GM13977 (cell line): Measurements from ENCODE around the gene DUSP9.

Source experiments
- DNase-seq: peaks from one replicate; pipeline ENCODE4 v3.0.0; 2012; ENCODE audit warnings: low spot score
- CTCF ChIP-seq: IDR thresholded peaks from 2 replicates; pipeline ENCODE4 v1.5.1; 2012; ENCODE audit warnings: mild to moderate bottlenecking, control low read depth; ENCODE audit not compliant: insufficient read depth; ENCODE audit errors: extremely low read depth, missing control alignments
- in situ Hi-C: fragments of 300-500 bp; cut with MboI; formaldehyde crosslinking; loops from one replicate; pipeline ENCODE4 v1.12.0; 2022; ENCODE audit warnings: low sequenced_read_pairs, low pct_unique_long_range_greater_than_20kb, mixed read lengths, inconsistent platforms; ENCODE audit not compliant: unreplicated experiment

Gene DUSP9

GRCh38 chrX:153622661-153623309, 24.2 kb upstream of the DUSP9 start:
- no peak for DNase-seq
- TF ChIP-seq CTCF = no peak
- in situ Hi-C loops = no loop called here

DNA sequence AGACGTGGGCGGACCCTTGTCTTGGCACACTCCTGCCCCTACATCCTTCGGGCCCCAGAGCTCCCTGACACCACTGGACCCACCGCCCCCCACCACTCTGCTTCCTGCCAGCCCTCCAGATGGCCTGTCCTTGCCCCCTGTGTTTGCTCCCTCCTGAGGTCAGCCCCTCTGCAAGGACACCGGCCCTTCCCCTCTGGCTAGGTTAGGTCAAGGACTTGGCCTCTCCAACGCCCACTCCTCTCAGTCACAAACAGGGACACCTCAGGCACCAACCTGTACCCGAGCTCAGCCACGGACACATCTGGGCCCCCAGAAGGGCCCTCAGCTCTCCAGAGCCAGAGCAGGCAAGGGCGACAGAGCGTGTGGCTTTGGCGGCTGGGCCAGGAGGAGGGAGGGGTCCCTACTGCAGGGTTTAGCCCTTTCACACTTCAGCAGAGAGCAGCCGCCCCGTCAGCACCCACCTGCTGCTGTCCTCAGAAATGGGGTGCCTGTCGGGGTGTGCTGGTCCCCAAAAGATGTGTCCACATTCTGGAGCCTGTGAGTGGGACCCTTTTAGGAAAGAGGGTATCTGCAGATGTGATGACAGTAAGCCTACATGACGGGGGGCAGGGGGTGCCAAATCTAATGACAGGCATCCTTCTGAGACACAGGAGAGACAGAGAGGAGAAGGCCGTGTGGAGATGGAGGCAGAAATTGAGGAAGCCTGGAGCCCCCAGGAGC, 23.5 kb upstream of the DUSP9 start:
- no peak for TF ChIP-seq CTCF
- DNase-seq = no peak
- in situ Hi-C loops = no loop called here

GRCh38 chrX:153624196-153625091, 22.6 kb upstream of the DUSP9 start:
- no peak for TF ChIP-seq CTCF
- in situ Hi-C loops = no loop called here
- no peak for DNase-seq

GRCh38 chrX:153625271-153626024, 21.6 kb upstream of the DUSP9 start:
- TF ChIP-seq CTCF = no peak
- DNase-seq = no peak
- in situ Hi-C loops = no loop called here

- no peak for TF ChIP-seq CTCF
- DNase-seq = no peak
- in situ Hi-C loops = no loop called here
Measured at GRCh38 chrX:153626025-153626633, 20.9 kb upstream of the DUSP9 start.
